Measurements from ENCODE around the gene SDC4. TPM values are rescaled to one million over a fixed set of nuclear protein-coding genes. Genes with fewer than 3 reads are reported as not detected.

Gene SDC4
- total RNA-seq, 2 experiments from 2014 or later, result 28.1 to 28.3 TPM

DNA sequence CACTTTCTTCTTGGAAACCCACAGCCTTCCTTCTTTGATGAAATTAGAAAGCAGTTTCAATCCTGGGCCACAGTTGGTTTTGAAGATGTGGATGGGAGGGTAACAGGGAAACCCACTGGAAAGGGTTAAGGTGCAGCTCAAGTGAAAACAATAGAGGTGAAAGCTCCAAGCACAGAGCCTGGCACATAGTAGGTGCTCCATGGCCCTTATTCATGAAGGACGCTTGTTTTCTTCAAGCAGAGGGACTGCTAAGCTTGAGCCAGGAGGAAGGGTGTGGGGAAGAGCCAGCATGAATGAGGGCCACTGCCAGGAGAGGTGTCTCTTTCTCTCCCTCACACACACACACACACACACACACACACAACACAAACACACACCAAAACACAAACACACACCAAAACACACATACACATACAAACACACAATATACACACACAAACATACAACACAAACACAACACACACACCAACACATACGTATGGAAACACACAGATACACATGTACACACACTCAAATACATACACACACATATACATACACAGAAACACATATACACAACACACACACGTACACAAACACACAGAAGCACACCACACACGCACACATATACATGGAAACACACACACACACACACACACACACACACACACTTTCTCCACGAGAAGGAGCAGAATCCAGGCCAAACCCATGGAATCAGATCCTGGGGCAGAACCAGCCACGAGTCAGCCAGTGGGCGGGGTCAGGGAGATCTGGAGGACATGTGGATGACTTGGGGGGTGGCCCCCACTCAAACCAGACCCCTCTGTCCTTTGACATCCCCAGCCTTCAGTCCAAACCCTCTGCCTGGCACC is 65.3 kb downstream of the SDC4 start:
- CTCF ChIA-PET, result interaction anchor here (0.7 to 1.9 kb wide), 4 partner anchors 9 to 29 kb away, joined by 3 to 9 read pairs (median 5); no protein-coding TSS in a partner anchor
- H3K4me3 Mint-ChIP-seq, result no peak overlapping the region

GRCh38 chr20:45279992-45280391 is 68.2 kb downstream of the SDC4 start:
- POLR2A ChIA-PET, result no interaction called here
- CTCF ChIA-PET, result interaction anchor here (2.2 kb wide), 1 partner anchor 14 kb away, joined by 6 read pairs; no protein-coding TSS in a partner anchor
- DNase-seq, result no peak
- Mint-ChIP-seq H3K4me1 (peaks cover 4% of the 10 kb centered on the region), H3K27me3 (peaks cover 44% of the 10 kb centered on the region), H3K9me3 (no peaks in the 10 kb centered on the region), H3K36me3 (ENCODE audit: low read depth) (no peaks in the 10 kb centered on the region), H3K4me3 (no peak overlapping the region), H3K27ac (no peak overlapping the region)

More for the DNA sequence above, 65.3 kb downstream of the SDC4 start:
- no peak for DNase-seq
- no peaks in the 10 kb centered on the region for H3K9me3 Mint-ChIP-seq
- peaks cover 4% of the 10 kb centered on the region for H3K4me1 Mint-ChIP-seq
- no peak overlapping the region for H3K27ac Mint-ChIP-seq
- POLR2A ChIA-PET, result interaction anchor here (1.1 kb wide), 1 partner anchor 10 kb away, joined by 3 read pairs; no protein-coding TSS in a partner anchor
- peaks cover 43% of the 10 kb centered on the region for H3K27me3 Mint-ChIP-seq
- H3K36me3 Mint-ChIP-seq (ENCODE audit: low read depth), result no peaks in the 10 kb centered on the region

DNA sequence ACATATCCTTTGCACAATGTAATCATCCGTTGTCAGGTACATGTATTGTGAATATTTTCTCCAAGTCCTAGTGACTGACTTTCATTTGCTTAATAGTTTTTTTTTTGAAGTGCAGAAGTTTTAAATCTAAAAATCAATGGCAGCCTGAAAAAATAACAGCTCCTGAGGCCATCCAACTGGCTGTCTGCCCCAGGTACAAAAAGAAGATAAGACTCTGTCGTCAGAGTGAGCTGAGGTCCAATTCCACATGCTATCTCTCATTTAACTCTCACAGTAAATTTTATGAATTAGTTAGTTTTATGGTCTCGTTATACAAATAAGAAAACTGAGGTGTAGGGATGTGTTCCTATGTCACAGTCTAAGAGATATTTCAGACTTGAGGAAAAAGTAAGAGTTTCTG is 72.9 kb downstream of the SDC4 start:
- no peak overlapping the region for H3K4me3 Mint-ChIP-seq
- peaks cover 53% of the 10 kb centered on the region for H3K27me3 Mint-ChIP-seq
- H3K4me1 Mint-ChIP-seq, result no peaks in the 10 kb centered on the region

More for the DNA sequence above, 72.9 kb downstream of the SDC4 start:
- Mint-ChIP-seq H3K9me3 (no peaks in the 10 kb centered on the region), H3K36me3 (ENCODE audit: low read depth) (no peaks in the 10 kb centered on the region), H3K27ac (no peak overlapping the region)
- ChIA-PET POLR2A (no interaction called here), CTCF (interaction anchor here (0.9 kb wide), 1 partner anchor 17 kb away, joined by 5 read pairs; no protein-coding TSS in a partner anchor)
- no peak for DNase-seq

Other genes with a start within 250 kb of the SDC4 start
- gene KCNS1, start 247.3 kb downstream of the SDC4 start, total RNA-seq, result under 1 TPM; 0.13 TPM
- gene WFDC5, start 233.2 kb downstream of the SDC4 start, total RNA-seq, result under 1 TPM; 0.63 to 0.73 TPM
- gene WFDC12, start 224.0 kb downstream of the SDC4 start, total RNA-seq, result not detected
- gene PI3, start 173.5 kb downstream of the SDC4 start, total RNA-seq, result not detected
- not detected for gene SEMG1, start 141.4 kb downstream of the SDC4 start, total RNA-seq
- gene SEMG2, start 127.1 kb downstream of the SDC4 start, total RNA-seq, result not detected
- under 1 TPM; 0.40 to 0.45 TPM for gene SLPI, start 93.9 kb downstream of the SDC4 start, total RNA-seq
- not detected for gene RBPJL, start 41.6 kb downstream of the SDC4 start, total RNA-seq
- 1 to 10 TPM in 1 of 2 experiments, under 1 TPM in 1; 0.83 to 1.5 TPM for gene MATN4, start 40.1 kb downstream of the SDC4 start, total RNA-seq
- 10 to 100 TPM; 22.1 to 24.2 TPM for gene SYS1, start 14.7 kb upstream of the SDC4 start, total RNA-seq
- gene TP53TG5, start 29.9 kb upstream of the SDC4 start, total RNA-seq, result not detected
- 10 to 100 TPM; 11.4 to 13.1 TPM for gene DBNDD2, start 59.9 kb upstream of the SDC4 start, total RNA-seq
- gene PIGT, start 67.7 kb upstream of the SDC4 start, total RNA-seq, result 10 to 100 TPM; 52.4 to 53.0 TPM
- gene WFDC2, start 121.3 kb upstream of the SDC4 start, total RNA-seq, result not detected
- gene SPINT3, start 167.2 kb upstream of the SDC4 start, total RNA-seq, result not detected
- not detected for gene WFDC6, start 191.1 kb upstream of the SDC4 start, total RNA-seq
- gene EPPIN, start 199.0 kb upstream of the SDC4 start, total RNA-seq, result not detected
- gene WFDC8, start 230.9 kb upstream of the SDC4 start, total RNA-seq, result not detected